Loucy (cell line): ENCODE measurements around the gene ADRB2.

ENCODE experiments used
- H2AFZ ChIP-seq: fragments of 200-600 bp; sonication (generic); 2 replicates; pipeline ENCODE4 v1.6.0; 2016; ENCODE audit warnings: antibody characterized with exemption, mild to moderate bottlenecking, low read length, moderate library complexity
- H3F3A ChIP-seq: fragments of 200-600 bp; 2 replicates; pipeline ENCODE4 v1.6.0; 2016; ENCODE audit warnings: antibody characterized with exemption, low read depth, mild to moderate bottlenecking
- H3K27me3 ChIP-seq: fragments of 200-600 bp; sonication (generic); 2 replicates; pipeline ENCODE4 v1.6.1; 2014; ENCODE audit warnings: low read length, mild to moderate bottlenecking; ENCODE audit not compliant: insufficient read depth, poor library complexity, severe bottlenecking
- H3K36me3 ChIP-seq: fragments of 200-600 bp; sonication (generic); 2 replicates; pipeline ENCODE4 v1.6.1; 2016; ENCODE audit warnings: low read length; ENCODE audit not compliant: insufficient read depth
- H3K4me1 ChIP-seq: fragments of 200-600 bp; sonication (generic); 2 replicates; pipeline ENCODE4 v1.5.1; 2014; ENCODE audit warnings: low read length, mild to moderate bottlenecking; ENCODE audit not compliant: insufficient read depth, poor library complexity, severe bottlenecking
- H3K4me2 ChIP-seq: fragments of 200-600 bp; sonication (generic); 2 replicates; pipeline ENCODE4 v1.6.0; 2014; ENCODE audit warnings: antibody characterized with exemption, low read length, low read depth, mild to moderate bottlenecking; ENCODE audit not compliant: poor library complexity, severe bottlenecking
- H3K4me3 ChIP-seq: fragments of 200-600 bp; sonication (generic); 2 replicates; pipeline ENCODE4 v1.5.1; 2014; ENCODE audit warnings: low read length, mild to moderate bottlenecking, mixed read lengths; ENCODE audit not compliant: poor library complexity, severe bottlenecking
- H3K79me2 ChIP-seq: fragments of 200-600 bp; sonication (generic); 2 replicates; pipeline ENCODE4 v1.6.1; 2014; ENCODE audit warnings: low read length; ENCODE audit not compliant: insufficient read depth
- H3K9ac ChIP-seq: fragments of 200-600 bp; sonication (generic); 2 replicates; pipeline ENCODE4 v1.6.0; 2014; ENCODE audit warnings: mild to moderate bottlenecking, low read depth, low read length, moderate library complexity; ENCODE audit not compliant: poor library complexity, severe bottlenecking
- H3K9me2 ChIP-seq: fragments of 200-600 bp; sonication (generic); replicated peaks from 2 replicates; pipeline ENCODE4 v1.6.1; 2016; ENCODE audit warnings: low read depth, low read length, mixed read lengths
- H3K9me3 ChIP-seq: fragments of 200-600 bp; sonication (generic); 2 replicates; pipeline ENCODE4 v1.6.1; 2014; ENCODE audit warnings: mild to moderate bottlenecking, antibody characterized with exemption, low read length, low read depth; ENCODE audit not compliant: insufficient read depth
- H4K20me1 ChIP-seq: fragments of 200-600 bp; sonication (generic); 2 replicates; pipeline ENCODE4 v1.6.0; 2014; ENCODE audit warnings: antibody characterized with exemption, low read length, mild to moderate bottlenecking; ENCODE audit not compliant: insufficient read depth, poor library complexity, severe bottlenecking
- CTCF ChIP-seq: fragments of 200-600 bp; sonication (generic); conservative IDR thresholded peaks from 2 replicates; pipeline ENCODE4 v1.5.1; 2014; ENCODE audit warnings: mild to moderate bottlenecking, antibody characterized with exemption, low read length
- EZH2phosphoT487 ChIP-seq: fragments of 200-600 bp; IDR thresholded peaks from 2 replicates; pipeline ENCODE4 v1.6.1; 2018; ENCODE audit warnings: antibody characterized with exemption, mild to moderate bottlenecking, moderate library complexity, borderline replicate concordance

ADRB2 gene

GRCh38 chr5:148808864-148809642 is 17.4 kb upstream of the ADRB2 start:
- Histone ChIP-seq H3K36me3 (no peaks in the 10 kb centered on the region), H3K4me2 (peak overlapping the region; percentile 85), H3K9me3 (no peaks in the 10 kb centered on the region), H3K4me3 (peak overlapping the region; percentile 73), H4K20me1 (no peaks in the 10 kb centered on the region), H2AFZ (peak overlapping the region; percentile 61), H3F3A (no peaks in the 10 kb centered on the region; the same call in 1 of the 2 replicates), H3K9me2 (no peaks in the 10 kb centered on the region), H3K27me3 (no peaks in the 10 kb centered on the region), H3K4me1 (peaks cover 58% of the 10 kb centered on the region), H3K9ac (peak overlapping the region; percentile 62), H3K79me2 (no peaks in the 10 kb centered on the region)
- TF ChIP-seq EZH2phosphoT487 (no peak), CTCF (no peak)

- H3K27me3 ChIP-seq, result no peaks in the 10 kb centered on the region
- no peaks in the 10 kb centered on the region for H3K9me3 ChIP-seq
- TF ChIP-seq CTCF (no peak), EZH2phosphoT487 (no peak)
- H3K9ac ChIP-seq, result peak overlapping the region; percentile 62
- H3K79me2 ChIP-seq, result no peaks in the 10 kb centered on the region
- peak overlapping the region; percentile 61 for H2AFZ ChIP-seq
- H3K4me2 ChIP-seq, result peak overlapping the region; percentile 85
- H4K20me1 ChIP-seq, result no peaks in the 10 kb centered on the region
- H3K4me1 ChIP-seq, result peaks cover 57% of the 10 kb centered on the region
- H3K4me3 ChIP-seq, result peak overlapping the region; percentile 73
- no peaks in the 10 kb centered on the region; the same call in 1 of the 2 replicates for H3F3A ChIP-seq
- H3K9me2 ChIP-seq, result no peaks in the 10 kb centered on the region
- H3K36me3 ChIP-seq, result no peaks in the 10 kb centered on the region
Measured at GRCh38 chr5:148809781-148810524, 16.5 kb upstream of the ADRB2 start.

GRCh38 chr5:148810823-148811222 is 15.6 kb upstream of the ADRB2 start:
- Histone ChIP-seq H3K9ac (no peak overlapping the region), H3K9me2 (no peaks in the 10 kb centered on the region), H3K36me3 (no peaks in the 10 kb centered on the region), H3K27me3 (no peaks in the 10 kb centered on the region), H3K9me3 (no peaks in the 10 kb centered on the region), H3K79me2 (no peaks in the 10 kb centered on the region), H3K4me2 (peak overlapping the region; percentile 35), H3K4me3 (no peak overlapping the region), H4K20me1 (no peaks in the 10 kb centered on the region), H3K4me1 (peaks cover 50% of the 10 kb centered on the region), H2AFZ (peak overlapping the region; percentile 25; the same call in 1 of the 2 replicates), H3F3A (no peaks in the 10 kb centered on the region; the same call in 1 of the 2 replicates)
- TF ChIP-seq EZH2phosphoT487 (no peak), CTCF (no peak)
